GM18499 (cell line): ENCODE data around the gene DDX41.

ENCODE experiments used
- ATAC-seq: cut with Tn5 transposase; IDR thresholded peaks from one replicate; pipeline ENCODE4 v1.9.1; 2021; ENCODE audit warnings: moderate number of reproducible peaks; ENCODE audit not compliant: insufficient read depth, unreplicated experiment

Gene DDX41

GRCh38 chr5:177471610-177472356 lies 45.0 kb downstream of the DDX41 start:
- ATAC-seq = no peak

GRCh38 chr5:177470759-177471536 lies 45.8 kb downstream of the DDX41 start:
- no peak for ATAC-seq

DNA sequence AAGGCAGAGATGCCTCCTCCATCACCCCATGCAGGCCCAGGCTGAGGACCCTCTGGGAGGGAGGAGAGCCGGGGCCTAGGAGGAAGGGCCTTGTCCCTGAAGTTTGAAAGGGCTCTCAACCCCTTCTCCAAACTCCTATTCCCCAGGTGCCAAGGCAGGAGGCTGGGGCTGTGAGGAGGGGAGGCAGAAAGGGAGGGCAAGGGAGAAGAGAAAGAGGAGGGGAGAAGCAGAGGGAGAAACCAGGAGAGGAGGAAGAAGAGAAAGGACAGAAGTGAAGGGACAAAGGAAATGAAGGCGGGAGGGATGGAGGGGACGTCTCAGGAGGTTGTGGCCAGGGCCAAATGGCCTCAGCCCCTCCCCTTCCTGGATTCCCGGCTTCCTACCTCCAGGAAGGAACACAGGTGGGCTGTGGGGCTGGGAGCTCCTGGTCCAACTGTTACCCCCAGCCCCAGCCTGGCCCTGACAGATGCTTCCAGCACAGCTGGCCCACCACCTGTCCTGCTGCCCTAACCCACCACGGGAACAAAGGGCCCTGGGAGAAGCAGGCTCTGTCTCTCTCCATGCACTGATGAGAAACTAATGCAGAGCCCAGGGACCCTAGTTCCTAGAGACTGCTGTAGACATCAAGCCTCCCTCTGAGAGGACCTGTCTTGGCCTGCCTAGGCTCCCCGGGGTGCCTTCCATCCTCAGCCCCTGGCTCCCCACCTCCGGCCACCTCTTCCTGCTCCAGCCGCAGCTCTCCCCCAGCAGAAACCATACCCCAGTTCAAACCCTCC lies 46.8 kb downstream of the DDX41 start:
- ATAC-seq = no peak

DNA sequence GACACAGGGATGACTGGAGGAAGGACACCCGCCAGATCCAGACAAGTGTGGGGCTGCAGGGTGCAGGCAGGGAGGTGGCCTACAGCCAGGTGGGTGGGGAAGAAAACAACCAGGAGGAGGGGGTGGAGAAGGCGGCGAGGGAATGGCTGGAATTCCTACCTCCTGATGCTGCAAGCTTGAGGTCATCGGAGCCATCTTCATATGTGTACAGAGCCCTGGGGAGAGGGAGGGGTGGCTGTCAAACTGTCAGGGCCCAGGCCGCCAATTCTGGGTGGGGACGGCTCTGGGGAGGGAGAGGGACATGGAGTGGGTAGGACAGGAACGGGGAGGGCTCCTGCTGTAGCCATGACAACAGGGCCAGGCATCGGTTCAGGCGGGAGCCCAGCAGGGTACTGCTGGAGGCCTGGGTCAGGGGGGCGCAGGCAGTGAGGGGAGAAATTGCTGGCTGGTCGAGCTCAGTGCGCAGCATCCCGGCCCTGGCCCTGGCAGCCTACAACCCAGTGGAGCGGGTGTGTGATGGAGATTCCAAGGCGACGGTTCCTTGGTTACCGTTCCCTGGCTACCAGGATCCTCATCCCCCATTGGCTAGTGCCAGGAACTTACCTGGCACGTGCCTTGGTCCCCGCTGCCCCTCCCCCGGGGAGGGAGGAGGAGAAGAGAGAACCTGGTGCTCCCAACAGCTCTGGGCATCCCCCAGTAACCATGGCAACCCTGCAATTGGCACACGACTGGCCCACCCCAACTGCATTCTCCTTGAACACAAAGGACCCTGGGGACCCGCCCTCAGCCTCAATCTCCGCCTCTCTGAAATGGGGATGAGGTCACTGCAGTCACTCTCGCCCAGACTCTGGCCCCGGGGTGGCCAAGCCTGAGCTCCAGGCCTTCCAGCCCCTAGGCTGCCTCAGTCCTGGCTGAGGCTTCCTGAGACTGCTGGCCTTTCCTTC lies 47.8 kb downstream of the DDX41 start:
- no peak for ATAC-seq

DNA sequence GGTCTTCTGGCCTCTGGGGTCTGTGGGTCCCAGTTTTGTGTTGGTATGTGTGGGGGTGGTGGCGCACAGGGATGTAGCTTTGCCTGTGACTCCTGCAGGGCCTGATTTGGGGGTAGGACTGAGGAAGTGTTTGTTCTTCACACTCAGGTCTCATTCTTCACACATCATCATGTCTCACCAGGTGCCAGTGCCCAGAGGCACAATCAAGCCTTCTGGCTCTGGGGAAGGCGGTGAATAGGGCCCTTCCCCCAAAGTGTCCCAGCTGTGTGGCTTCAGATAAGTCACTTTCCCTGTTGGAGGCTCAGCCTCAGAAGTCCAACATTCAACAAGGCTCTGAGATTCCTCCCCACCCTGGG lies 48.5 kb downstream of the DDX41 start:
- no peak for ATAC-seq

- ATAC-seq = no peak
These were observed 49.3 kb downstream of the DDX41 start for GRCh38 chr5:177467436-177467835.

GRCh38 chr5:177466861-177467260 lies 49.9 kb downstream of the DDX41 start:
- ATAC-seq = no peak

- ATAC-seq = no peak
These were observed 51.7 kb downstream of the DDX41 start for GRCh38 chr5:177465044-177465443.

GRCh38 chr5:177462021-177462670 lies 54.6 kb downstream of the DDX41 start:
- ATAC-seq = no peak
